HG03342 (cell line): ENCODE results near the gene ANXA1.

Experiments
- ATAC-seq: cut with Tn5 transposase; IDR thresholded peaks from one replicate; pipeline ENCODE4 v1.9.1; 2021; ENCODE audit warnings: mild to moderate bottlenecking, moderate library complexity; ENCODE audit not compliant: unreplicated experiment

ANXA1 gene, protein sequence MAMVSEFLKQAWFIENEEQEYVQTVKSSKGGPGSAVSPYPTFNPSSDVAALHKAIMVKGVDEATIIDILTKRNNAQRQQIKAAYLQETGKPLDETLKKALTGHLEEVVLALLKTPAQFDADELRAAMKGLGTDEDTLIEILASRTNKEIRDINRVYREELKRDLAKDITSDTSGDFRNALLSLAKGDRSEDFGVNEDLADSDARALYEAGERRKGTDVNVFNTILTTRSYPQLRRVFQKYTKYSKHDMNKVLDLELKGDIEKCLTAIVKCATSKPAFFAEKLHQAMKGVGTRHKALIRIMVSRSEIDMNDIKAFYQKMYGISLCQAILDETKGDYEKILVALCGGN

DNA sequence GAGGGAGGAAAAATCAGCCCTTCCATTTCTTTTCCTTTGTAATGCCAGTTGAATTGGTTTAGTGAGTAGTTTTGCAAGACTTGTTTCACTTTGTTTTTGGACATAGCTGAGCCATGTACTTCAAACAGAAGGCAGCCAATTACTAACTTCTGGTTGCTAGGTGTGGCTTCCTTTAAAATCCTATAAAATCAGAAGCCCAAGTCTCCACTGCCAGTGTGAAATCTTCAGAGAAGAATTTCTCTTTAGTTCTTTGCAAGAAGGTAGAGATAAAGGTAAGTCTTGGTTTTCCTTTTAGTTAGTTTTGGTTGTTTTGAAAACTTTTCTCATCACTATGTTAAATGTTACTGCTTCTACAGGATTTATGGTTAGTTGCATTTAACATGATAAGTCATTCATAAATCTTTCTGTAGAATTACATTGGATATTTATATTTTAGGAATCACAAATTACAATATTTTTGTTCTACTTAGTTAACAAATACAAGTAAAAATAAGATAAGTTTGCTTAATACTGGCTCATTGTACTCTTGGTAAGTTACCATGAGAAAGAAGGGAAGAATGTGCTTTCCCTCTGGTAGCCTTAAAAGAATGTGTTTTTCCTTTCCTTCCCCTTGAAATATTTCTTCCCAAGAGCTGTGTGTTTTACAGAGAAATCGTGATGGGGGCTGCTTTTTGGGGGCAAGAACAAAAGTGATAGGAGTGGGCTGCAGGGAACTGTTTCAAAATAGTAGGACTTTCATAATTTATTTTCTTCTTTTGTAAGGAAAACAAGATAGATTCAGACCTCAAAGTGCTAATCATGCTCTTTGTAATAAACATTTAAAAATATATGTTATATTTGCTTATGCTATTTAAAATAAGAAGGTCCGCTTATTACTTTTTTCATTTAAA lies at the start of gene ANXA1:
TSS of gene ANXA1 (plus strand) at position 213 of the 890 bp plus-strand sequence. CDS start 6,671 bp downstream, outside the sequence.
- ATAC-seq, result no peak

DNA sequence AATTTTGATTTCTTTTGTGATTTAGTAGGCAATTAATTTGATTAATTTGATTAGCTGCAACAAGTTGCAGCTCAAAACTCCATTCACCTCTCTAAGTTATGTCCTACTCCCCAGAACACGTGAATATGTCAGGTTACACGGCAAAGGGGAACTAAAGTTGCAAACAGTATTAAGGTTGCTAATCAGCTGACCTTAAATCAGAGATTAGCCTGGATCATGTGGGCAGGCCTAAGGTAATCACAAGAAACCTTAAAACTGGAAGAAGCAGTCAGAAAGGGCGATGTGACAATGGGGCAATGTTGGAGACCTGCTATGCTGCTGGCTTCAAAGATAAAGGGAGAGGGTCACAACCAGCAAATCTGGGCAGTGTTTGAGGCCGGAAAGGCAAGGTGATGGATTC lies 47.3 kb upstream of the ANXA1 start:
- no peak for ATAC-seq

DNA sequence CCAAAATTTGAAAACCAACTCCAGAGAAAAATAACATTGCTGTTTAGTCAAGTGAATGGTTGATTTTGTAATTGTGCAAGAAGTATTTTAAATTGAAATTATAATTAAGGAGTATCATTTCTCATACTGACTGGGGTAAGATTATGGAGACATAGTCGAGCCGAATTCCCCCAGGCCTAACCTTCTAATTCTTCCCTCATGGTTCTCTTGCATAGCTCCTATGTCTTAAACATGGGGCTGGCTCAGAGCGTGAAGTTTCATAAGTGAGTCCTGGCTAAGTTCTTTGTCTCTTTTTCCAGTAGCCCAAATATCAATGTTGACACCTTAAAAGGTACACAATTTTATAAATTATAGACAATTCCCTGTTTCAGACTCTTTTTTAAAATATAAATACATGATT lies 46.7 kb upstream of the ANXA1 start:
- no peak for ATAC-seq

DNA sequence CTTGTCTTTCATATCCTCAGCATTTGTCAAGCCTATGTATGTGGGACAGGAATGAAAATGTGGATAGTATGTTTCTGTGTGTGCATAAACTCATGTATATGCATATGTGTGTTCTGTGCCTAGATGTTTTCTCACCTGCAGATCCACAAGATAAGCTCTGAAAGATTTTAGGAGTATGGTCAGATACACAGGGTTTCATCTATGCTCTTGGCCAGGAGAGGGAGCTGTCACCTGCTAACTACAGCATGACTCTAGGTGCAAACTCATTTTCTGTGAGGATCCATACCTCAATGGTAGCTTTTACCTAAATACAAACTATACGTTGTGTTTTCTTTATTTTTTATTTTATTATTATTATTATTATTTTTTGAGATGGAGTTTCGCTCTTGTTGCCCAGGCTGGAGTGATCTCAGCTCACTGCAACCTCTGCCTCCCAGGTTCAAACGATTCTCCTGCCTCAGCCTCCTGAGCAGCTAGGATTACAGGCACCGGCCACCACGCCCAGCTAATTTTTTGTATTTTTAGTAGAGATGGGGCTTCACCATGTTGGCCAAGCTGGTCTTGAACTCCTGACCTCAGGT lies 44.1 kb upstream of the ANXA1 start:
- peak; percentile 94 for ATAC-seq

DNA sequence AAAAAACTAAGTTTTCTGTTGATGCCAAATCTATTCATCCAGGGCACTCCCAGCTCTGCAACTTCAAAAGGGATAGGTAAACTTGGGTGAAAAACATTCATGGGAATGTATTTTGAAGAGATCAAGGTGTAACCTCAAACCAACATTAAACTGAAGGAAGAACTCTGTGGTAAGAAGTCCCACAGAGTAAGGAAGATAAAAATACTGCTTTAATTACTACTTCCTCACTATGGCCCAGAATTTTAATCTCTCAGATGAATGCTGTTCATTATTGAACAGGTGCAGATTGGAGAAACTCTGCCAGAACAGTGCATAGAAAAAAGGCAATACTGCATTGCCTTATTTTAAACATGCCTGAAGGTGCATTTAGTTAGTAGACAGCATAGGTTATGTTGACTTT lies 37.6 kb upstream of the ANXA1 start:
- no peak for ATAC-seq

DNA sequence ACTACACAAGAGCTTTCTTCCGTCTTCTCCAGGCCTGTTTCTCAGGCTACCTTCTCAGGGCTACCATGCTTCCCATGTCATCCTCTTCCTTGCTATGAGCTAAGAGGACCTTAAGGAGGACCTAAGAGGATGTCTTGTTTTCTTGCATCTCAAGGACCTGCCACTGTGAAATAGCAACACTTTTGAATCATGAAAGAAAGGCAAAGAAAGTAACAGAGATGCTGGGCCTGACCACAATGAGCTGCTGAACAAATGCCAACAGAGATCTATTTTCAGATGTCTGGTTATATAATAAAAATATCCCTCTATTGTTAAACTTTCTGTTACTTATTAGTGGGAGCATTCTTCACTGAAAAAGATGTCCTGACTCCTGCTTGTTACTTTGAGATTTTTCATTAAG lies 36.7 kb upstream of the ANXA1 start:
- ATAC-seq, result no peak

DNA sequence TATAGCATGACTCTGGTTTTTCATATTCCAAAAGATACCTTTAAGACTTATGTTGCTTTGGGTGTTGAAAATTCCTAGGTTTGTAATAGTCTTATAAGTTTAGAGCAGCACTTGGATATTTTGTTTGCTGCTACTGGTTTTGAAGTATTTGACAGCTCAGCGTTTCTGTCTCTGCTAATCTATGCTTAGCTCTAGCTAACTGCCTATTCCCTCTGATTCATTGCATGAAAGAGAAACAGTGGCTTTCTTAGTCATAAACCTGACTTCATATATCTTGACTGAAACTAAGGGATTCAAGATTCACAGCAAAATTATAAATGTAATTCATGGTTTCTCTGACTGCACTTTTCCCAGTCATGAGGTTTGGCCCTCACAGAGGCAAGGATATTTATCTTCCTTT lies 35.6 kb upstream of the ANXA1 start:
- ATAC-seq, result peak; percentile 60

DNA sequence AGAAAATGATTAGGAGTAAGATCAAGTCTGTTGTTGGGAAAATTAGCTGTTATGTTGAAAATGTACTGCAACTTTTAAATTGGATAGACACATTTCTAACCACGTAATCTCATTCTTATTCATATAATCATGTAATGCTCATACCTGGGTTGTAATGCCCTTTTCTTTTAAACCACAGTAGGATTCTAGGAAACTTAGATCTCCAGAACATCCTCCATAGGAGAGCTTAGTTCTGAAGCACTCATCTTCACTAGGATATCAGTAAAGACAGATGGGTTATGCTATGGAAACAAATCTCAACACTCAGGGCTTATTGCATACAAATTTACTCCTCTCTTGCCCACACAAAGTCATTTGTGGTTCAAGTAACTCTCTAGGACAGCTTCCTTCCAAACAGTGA lies 34.8 kb upstream of the ANXA1 start:
- ATAC-seq, result no peak

DNA sequence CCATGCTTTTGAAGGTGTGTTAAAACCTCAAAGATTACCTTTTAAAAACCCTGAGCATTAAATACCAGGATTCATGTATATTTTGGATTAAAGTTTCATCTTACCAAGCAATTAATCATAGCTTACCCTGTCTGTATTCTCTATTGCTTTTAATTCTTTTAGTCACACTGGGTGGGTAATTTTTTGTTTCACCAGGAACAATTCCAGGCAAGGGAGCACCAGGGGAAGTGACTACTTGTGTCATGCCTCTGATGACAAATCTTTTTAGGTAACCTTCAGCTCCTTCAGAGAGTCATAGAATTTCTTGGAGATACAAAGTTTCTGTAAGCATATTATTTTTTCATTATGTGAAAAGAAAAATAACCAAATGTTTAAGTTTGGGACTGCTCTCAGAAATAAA lies 33.4 kb upstream of the ANXA1 start:
- ATAC-seq, result no peak

DNA sequence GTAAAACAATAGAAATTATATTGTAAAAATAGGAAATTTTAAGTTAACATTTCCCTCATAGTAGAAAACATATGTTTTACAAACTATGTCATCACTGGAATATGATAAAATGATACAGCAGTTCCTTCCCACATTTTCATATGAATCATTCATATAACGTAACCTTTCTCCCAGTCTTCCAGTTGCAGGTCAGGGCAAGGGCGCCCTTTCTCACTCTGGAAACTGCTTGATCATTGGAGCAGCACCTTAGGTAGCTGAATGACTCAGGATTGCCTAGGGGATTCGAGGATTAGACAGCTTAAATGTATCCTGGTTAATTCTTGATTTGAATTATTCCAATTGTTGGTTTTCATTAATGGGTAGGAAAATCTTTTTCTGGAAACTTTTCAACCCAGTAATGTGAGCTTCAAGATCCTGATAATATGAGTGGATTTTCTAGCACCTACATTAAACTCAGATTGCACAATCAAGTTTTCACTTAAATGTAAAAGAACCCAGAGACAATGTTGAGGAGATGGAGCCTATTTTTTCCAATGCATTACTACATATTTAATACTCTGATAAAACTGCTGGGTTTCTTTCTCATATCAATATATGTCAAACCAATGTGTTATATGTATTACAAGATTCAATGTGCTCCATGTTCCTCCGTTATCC lies 32.6 kb upstream of the ANXA1 start:
- ATAC-seq, result no peak

DNA sequence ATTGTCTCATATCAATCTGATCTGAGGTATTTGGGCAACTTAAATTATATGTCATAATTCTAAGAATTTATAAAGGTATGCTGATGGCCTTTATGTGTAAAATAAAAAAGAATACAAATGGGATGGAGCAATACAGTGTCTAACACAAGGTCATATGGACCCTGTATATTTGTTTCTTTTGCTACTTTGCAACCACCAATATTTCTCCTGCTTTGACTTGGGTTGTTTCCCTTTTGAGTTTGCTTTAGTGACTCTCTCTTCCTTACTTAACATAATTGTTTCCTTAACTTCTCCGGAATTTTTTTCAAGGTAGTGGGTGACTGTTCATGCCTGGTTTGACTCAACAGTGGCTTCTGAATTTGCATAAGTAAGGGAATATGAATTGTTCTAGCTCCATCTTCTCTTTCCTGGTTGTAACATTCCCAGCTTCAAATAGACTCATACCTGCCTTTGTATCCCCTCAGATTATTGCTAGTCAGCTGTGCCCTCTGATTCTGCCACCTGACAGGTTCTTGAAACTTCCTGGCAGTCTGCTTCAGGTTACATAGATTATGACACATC lies 30.2 kb upstream of the ANXA1 start:
- ATAC-seq, result no peak

DNA sequence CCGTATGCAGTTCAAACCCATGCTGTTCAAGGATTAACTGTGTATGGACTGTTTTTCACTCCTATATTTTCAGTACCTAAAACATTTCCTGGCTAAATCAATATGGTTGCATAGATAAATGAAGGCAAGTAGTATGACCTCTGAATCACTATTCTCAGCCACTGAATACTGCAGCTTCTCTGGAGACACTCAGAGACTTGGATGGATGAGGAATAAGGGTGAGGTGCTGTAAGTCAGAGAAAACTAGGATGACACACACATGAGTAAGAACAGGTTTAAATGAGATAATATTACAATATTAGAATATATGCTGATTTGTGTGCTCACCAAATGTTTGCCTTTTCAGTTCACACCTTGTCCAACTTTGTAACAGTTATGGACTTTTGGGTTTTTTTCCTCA lies 26.0 kb upstream of the ANXA1 start:
- ATAC-seq, result no peak

DNA sequence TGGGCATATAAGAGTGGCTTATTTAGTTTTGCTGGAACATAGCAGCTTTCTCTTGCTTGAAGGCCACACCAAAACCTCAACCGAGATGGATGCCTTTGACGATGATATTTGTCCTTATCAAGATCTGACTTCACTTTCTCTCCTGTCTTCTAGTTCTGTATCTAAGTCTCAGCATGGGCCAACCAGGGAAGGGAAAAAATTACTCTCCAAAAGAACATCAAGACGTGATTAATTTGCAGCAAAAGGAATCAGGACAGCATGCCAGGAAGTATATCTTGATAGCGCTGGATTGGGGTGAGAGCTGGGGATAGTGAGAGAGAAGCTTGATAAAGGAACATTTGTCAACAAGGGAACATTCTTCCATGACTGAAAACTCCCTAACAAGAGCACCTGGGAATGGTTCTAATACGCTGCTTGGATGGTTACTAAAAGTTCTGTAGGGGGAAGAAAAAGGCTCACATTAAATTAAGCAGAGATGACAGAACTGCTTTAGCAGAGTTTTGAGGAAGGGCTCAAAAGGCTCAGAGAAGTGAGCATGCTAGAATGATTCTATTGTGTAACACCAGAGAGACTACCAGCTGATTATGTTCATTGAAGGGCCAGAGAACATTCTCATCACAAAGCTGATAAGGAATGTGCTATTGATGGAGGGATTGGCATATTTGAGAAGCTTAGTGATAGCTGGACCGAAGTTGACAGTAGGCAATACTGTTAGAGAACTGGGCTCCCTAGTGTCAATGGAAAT lies 21.6 kb upstream of the ANXA1 start:
- ATAC-seq, result no peak

DNA sequence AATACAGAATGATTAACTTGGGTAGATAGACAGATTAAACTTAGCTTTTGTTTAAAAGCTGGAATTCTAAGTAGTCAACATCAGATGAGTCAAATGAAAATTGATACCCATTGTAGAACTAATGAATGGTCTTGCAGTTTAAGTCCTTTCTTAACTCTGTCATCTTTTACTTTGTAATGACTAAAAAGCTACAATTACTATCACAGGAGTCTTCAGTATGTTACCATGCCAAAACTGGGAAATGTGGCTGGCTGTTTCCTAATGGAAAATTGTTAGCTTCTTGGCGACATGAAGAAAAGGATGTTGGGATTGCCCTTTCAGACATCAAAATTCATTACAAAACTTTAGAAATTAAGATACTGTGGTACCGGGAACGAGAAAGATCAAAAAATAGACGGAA lies 20.2 kb upstream of the ANXA1 start:
- no peak for ATAC-seq

DNA sequence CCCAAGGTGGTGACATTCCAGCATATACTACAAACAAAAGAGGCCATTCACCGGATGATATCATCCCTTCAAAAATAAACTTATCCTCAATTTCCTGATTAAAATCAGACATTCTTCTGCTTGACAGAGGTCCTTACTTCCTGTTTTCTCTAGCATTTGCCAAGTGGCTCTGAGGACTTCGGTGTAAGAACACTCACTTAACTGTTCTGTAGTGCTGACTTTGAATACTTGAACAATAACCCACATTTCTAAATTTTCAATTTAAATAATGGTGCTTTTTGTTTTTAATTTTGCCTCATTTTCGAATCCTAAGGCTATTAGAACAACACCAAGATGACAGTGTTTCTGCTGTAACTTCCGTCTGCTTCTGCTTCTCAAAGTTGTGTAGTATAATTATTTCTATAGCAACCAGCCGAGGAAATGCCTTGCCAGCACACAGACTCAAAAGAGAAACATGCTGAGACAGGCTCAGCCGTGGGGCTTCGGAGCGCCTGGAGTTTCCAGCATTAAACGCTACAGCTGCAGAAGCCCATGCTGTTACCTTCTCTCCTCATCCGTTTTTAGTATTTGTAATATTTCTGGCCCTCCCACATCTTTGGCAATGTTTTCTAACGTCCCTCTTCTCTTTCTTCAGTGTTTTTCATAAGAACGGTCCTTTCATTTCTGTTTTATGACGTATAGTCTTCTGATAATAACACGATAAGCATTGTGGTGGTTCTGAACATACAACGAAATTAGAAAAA lies 19.5 kb upstream of the ANXA1 start:
- peak; percentile 90 for ATAC-seq

DNA sequence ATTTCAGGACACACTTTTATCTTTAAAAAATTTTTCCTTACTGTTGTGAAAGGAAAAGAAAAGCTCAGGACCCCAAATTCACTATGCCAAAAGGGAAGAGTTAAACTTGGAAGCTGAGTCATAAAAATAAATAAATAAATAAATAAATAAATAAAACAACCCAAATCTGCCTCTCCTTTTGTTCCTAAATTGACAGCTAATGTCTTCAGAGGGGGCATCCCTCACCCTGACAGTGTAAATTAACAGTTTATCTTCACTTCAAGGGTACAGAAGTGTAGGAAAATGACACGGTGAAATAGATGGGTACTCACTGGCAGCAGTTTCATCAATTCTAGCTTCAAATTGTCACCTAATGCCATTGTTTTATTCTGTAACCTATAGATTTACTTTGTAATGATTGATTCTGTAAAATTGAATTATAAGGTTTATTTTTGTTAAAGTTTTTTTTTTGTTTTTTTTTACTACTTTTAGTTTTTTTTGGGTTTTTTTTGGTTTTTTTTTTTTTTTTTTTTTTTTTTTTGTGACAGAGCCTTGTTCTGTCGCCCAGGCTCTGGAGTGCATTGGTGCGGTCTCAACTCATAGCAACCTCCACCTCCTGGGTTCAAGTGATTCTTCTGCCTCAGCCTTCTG lies 18.5 kb upstream of the ANXA1 start:
- no peak for ATAC-seq

DNA sequence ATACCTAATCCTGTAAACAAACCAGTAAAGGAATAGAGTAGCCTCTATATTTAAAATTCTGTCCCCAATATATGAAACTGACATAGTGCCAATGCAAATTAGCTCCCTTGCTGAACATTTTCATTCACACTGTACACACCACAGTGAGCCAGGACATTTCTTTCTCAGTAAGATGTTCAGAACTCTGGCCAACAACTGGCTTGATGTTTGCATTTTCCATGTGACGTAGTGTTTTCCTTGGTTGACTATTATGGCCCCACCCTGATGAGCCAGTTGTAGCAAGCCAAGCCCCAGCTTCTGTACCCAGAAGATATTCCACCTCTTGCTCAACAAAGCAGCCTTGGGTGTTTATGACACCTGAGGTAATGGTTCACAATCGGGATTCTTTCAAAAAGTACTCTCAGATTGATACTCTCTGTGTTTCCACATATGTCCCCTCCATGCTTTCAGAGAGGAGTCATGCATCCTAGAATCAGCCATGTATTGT lies 17.7 kb upstream of the ANXA1 start:
- ATAC-seq, result peak; percentile 58

DNA sequence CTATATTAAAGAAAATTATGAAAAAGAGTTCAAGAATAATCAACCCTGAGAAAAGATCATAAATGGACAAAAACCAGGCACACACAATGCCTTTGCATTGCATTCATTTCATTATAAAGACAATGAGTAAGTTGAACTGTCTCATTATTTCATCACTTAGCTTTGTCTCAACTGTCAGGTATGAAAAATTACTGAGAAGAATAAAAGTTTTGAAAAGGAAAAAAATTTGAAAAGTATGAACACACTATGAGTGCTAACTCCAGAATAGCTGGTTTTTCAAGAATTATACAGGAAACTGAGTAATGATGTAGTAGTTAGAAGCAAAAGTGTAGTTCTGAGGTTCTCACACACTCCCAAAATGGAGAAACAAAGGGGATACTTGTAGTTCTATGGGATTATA lies 16.3 kb upstream of the ANXA1 start:
- ATAC-seq, result no peak
